Skeletal muscle tissue (tissue), 4 donors: ENCODE data around the gene CHST9. TPM values are rescaled to one million over a fixed set of nuclear protein-coding genes. Genes with fewer than 3 reads are reported as not detected.
"Not testable (repeated sequence)": the region's sequence is repeated elsewhere in the genome, so short reads cannot be mapped to it uniquely, and the experiment has no call there.

Experiments
- H3K27ac ChIP-seq: one replicate; pipeline ENCODE4 v1.7.0; 2013; ENCODE audit warnings: mild to moderate bottlenecking, low read depth, low read length, inconsistent platforms
- H3K27me3 ChIP-seq, 3 donors: one replicate each; pipeline ENCODE4 v1.7.0; 2013; ENCODE audit warnings: low read length in 3 of 3; ENCODE audit not compliant: control insufficient read depth in 3 of 3, insufficient read depth in 3 of 3
- H3K36me3 ChIP-seq, 3 donors: one replicate each; pipeline ENCODE4 v1.7.0; 2013; ENCODE audit warnings: low read length in 3 of 3; ENCODE audit not compliant: control insufficient read depth in 3 of 3, insufficient read depth in 3 of 3
- H3K4me1 ChIP-seq, 3 donors: one replicate each; pipeline ENCODE4 v1.7.0; 2013; ENCODE audit warnings: low read length in 3 of 3, mild to moderate bottlenecking in 3 of 3; ENCODE audit not compliant: control insufficient read depth in 3 of 3, insufficient read depth in 3 of 3
- H3K4me3 ChIP-seq, 3 donors: one replicate each; pipeline ENCODE4 v1.7.0; 2013; ENCODE audit warnings: low read length in 3 of 3
- H3K9ac ChIP-seq, 3 donors: one replicate each; pipeline ENCODE4 v1.7.0; 2013; ENCODE audit warnings: low read length in 3 of 3, mild to moderate bottlenecking in 3 of 3, moderate library complexity in 2 of 3, low read depth in 1 of 3
- H3K9me3 ChIP-seq, 3 donors: one replicate each; pipeline ENCODE4 v1.7.0; 2013; ENCODE audit warnings: low read length in 3 of 3; ENCODE audit not compliant: control insufficient read depth in 3 of 3
- total RNA-seq: library from RNA; depleted of rRNA; stranded (reverse); fragments of >200 nt; gene quantifications from one replicate; pipeline ENCODE4 v1.2.3, GENCODE V29; 2014
- donor health status: Osteomylitis.

Gene CHST9
- total RNA-seq, 1 donor from 2014 or later = 0.52 TPM

- H3K4me1 ChIP-seq = no peaks in the 10 kb centered on the region
- no peak overlapping the region for H3K9ac ChIP-seq
- H3K4me3 ChIP-seq = no peak overlapping the region
- no peaks in the 10 kb centered on the region for H3K27me3 ChIP-seq
- peaks cover 0 to 2% (median 0%) of the 10 kb centered on the region in 3 donors for H3K9me3 ChIP-seq
- no peak overlapping the region for H3K27ac ChIP-seq
- no peaks in the 10 kb centered on the region for H3K36me3 ChIP-seq
These were observed 74.8 kb downstream of the CHST9 start for GRCh38 chr18:27110319-27110718.

- no peaks in the 10 kb centered on the region for H3K36me3 ChIP-seq
- H3K27ac ChIP-seq = no peak overlapping the region
- no peak overlapping the region for H3K4me3 ChIP-seq
- no peak overlapping the region for H3K9ac ChIP-seq
- H3K9me3 ChIP-seq = peaks cover 0 to 2% (median 0%) of the 10 kb centered on the region in 3 donors
- no peaks in the 10 kb centered on the region for H3K4me1 ChIP-seq
- H3K27me3 ChIP-seq = no peaks in the 10 kb centered on the region
These were observed 75.7 kb downstream of the CHST9 start for GRCh38 chr18:27109451-27109850.

- Histone ChIP-seq H3K36me3 (no peaks in the 10 kb centered on the region), H3K9me3 (peaks cover 0 to 2% (median 0%) of the 10 kb centered on the region in 3 donors), H3K27me3 (no peaks in the 10 kb centered on the region), H3K4me3 (no peak overlapping the region), H3K4me1 (no peaks in the 10 kb centered on the region), H3K9ac (no peak overlapping the region), H3K27ac (no peak overlapping the region)
These were observed 76.3 kb downstream of the CHST9 start for GRCh38 chr18:27108842-27109241.

- Histone ChIP-seq H3K9ac (no peak overlapping the region), H3K27ac (no peak overlapping the region), H3K36me3 (no peaks in the 10 kb centered on the region), H3K9me3 (no peaks in the 10 kb centered on the region), H3K27me3 (no peaks in the 10 kb centered on the region), H3K4me3 (no peak overlapping the region), H3K4me1 (no peaks in the 10 kb centered on the region)
These were observed 80.4 kb downstream of the CHST9 start for GRCh38 chr18:27104743-27105142.

GRCh38 chr18:27094621-27095020 is 90.5 kb downstream of the CHST9 start:
- no peaks in the 10 kb centered on the region for H3K9me3 ChIP-seq
- no peaks in the 10 kb centered on the region for H3K36me3 ChIP-seq
- H3K4me1 ChIP-seq = no peaks in the 10 kb centered on the region
- H3K27me3 ChIP-seq = no peaks in the 10 kb centered on the region
- H3K27ac ChIP-seq = no peak overlapping the region
- no peak overlapping the region for H3K4me3 ChIP-seq
- H3K9ac ChIP-seq = no peak overlapping the region

GRCh38 chr18:27093290-27093689 is 91.8 kb downstream of the CHST9 start:
- H3K4me3 ChIP-seq = not testable (repeated sequence)

GRCh38 chr18:27081701-27082100 is 103.4 kb downstream of the CHST9 start:
- no peak overlapping the region for H3K9ac ChIP-seq
- no peak overlapping the region for H3K27ac ChIP-seq
- H3K4me1 ChIP-seq = no peaks in the 10 kb centered on the region

More at GRCh38 chr18:27093290-27093689, 91.8 kb downstream of the CHST9 start:
- not testable (repeated sequence) for H3K27me3 ChIP-seq, H3K9me3 ChIP-seq, H3K4me1 ChIP-seq, H3K27ac ChIP-seq, H3K9ac ChIP-seq, H3K36me3 ChIP-seq

GRCh38 chr18:27075828-27076227 is 109.3 kb downstream of the CHST9 start:
- H3K9ac ChIP-seq = no peak overlapping the region
- H3K27ac ChIP-seq = no peak overlapping the region
- H3K4me3 ChIP-seq = no peak overlapping the region
- H3K36me3 ChIP-seq = no peaks in the 10 kb centered on the region
- H3K9me3 ChIP-seq = no peaks in the 10 kb centered on the region
- H3K4me1 ChIP-seq = no peaks in the 10 kb centered on the region
- H3K27me3 ChIP-seq = no peaks in the 10 kb centered on the region

More at GRCh38 chr18:27081701-27082100, 103.4 kb downstream of the CHST9 start:
- no peaks in the 10 kb centered on the region for H3K9me3 ChIP-seq
- H3K27me3 ChIP-seq = no peaks in the 10 kb centered on the region
- H3K36me3 ChIP-seq = no peaks in the 10 kb centered on the region
- H3K4me3 ChIP-seq = no peak overlapping the region

- H3K9me3 ChIP-seq = no peaks in the 10 kb centered on the region
- no peaks in the 10 kb centered on the region for H3K27me3 ChIP-seq
- H3K4me3 ChIP-seq = no peak overlapping the region
- no peak overlapping the region for H3K27ac ChIP-seq
- no peaks in the 10 kb centered on the region for H3K4me1 ChIP-seq
- H3K9ac ChIP-seq = no peak overlapping the region
- H3K36me3 ChIP-seq = no peaks in the 10 kb centered on the region
These were observed 111.7 kb downstream of the CHST9 start for GRCh38 chr18:27073404-27073830.

GRCh38 chr18:27064673-27065072 is 120.4 kb downstream of the CHST9 start:
- no peaks in the 10 kb centered on the region for H3K9me3 ChIP-seq

GRCh38 chr18:27062802-27063201 is 122.3 kb downstream of the CHST9 start:
- no peaks in the 10 kb centered on the region for H3K9me3 ChIP-seq
- H3K27ac ChIP-seq = no peak overlapping the region
- H3K4me1 ChIP-seq = peaks cover 4 to 10% (median 7%) of the 10 kb centered on the region in 3 donors
- no peaks in the 10 kb centered on the region for H3K36me3 ChIP-seq
- no peaks in the 10 kb centered on the region for H3K27me3 ChIP-seq
- H3K9ac ChIP-seq = no peak overlapping the region
- no peak overlapping the region for H3K4me3 ChIP-seq

More at GRCh38 chr18:27064673-27065072, 120.4 kb downstream of the CHST9 start:
- Histone ChIP-seq H3K9ac (no peak overlapping the region), H3K27me3 (no peaks in the 10 kb centered on the region), H3K36me3 (no peaks in the 10 kb centered on the region), H3K4me1 (peaks cover 0 to 4% (median 0%) of the 10 kb centered on the region in 3 donors), H3K27ac (no peak overlapping the region), H3K4me3 (no peak overlapping the region)
